ENCODE measurements around the gene LTK.

LTK gene

GRCh38 chr15:41512940-41513505 lies 604 bp downstream of the LTK start:
- peak; percentile 44 for DNase-seq (ENCODE audit: low read depth)
- no peak overlapping the region for H3K4me3 ChIP-seq (ENCODE audit: low read depth, low read length)
- TF ChIP-seq CTCF (IDR thresholded peaks at IDR 0.05; ENCODE audit: insufficient read depth, low read depth, low read length, missing control alignments), result no peak

- TF ChIP-seq CTCF (IDR thresholded peaks at IDR 0.05; ENCODE audit: insufficient read depth, low read depth, low read length, missing control alignments), result no peak
- no peak overlapping the region for H3K4me3 ChIP-seq (ENCODE audit: low read depth, low read length)
- DNase-seq (ENCODE audit: low read depth), result no peak
Observed at GRCh38 chr15:41512512-41512939, 1.1 kb downstream of the LTK start.

GRCh38 chr15:41511899-41512369 lies 1.7 kb downstream of the LTK start:
- no peak for DNase-seq (ENCODE audit: low read depth)
- H3K4me3 ChIP-seq (ENCODE audit: low read depth, low read length), result no peak overlapping the region; the same call in none of the 2 replicates
- no peak for TF ChIP-seq CTCF (IDR thresholded peaks at IDR 0.05; ENCODE audit: insufficient read depth, low read depth, low read length, missing control alignments)

- no peak for TF ChIP-seq CTCF (IDR thresholded peaks at IDR 0.05; ENCODE audit: insufficient read depth, low read depth, low read length, missing control alignments)
- DNase-seq (ENCODE audit: low read depth), result no peak
- H3K4me3 ChIP-seq (ENCODE audit: low read depth, low read length), result no peak overlapping the region; the same call in 1 of the 2 replicates
Observed at GRCh38 chr15:41511331-41511898, 2.2 kb downstream of the LTK start.

GRCh38 chr15:41510728-41511127 lies 2.9 kb downstream of the LTK start:
- no peak overlapping the region for H3K4me3 ChIP-seq (ENCODE audit: low read depth, low read length)
- no peak for DNase-seq (ENCODE audit: low read depth)
- TF ChIP-seq CTCF (IDR thresholded peaks at IDR 0.05; ENCODE audit: insufficient read depth, low read depth, low read length, missing control alignments), result no peak

GRCh38 chr15:41507820-41508290 lies 5.8 kb downstream of the LTK start:
- no peak for TF ChIP-seq CTCF (IDR thresholded peaks at IDR 0.05; ENCODE audit: insufficient read depth, low read depth, low read length, missing control alignments)
- H3K4me3 ChIP-seq (ENCODE audit: low read depth, low read length), result no peak overlapping the region
- DNase-seq (ENCODE audit: low read depth), result no peak
